ENCODE data around the gene GPS1.

GPS1 gene

DNA sequence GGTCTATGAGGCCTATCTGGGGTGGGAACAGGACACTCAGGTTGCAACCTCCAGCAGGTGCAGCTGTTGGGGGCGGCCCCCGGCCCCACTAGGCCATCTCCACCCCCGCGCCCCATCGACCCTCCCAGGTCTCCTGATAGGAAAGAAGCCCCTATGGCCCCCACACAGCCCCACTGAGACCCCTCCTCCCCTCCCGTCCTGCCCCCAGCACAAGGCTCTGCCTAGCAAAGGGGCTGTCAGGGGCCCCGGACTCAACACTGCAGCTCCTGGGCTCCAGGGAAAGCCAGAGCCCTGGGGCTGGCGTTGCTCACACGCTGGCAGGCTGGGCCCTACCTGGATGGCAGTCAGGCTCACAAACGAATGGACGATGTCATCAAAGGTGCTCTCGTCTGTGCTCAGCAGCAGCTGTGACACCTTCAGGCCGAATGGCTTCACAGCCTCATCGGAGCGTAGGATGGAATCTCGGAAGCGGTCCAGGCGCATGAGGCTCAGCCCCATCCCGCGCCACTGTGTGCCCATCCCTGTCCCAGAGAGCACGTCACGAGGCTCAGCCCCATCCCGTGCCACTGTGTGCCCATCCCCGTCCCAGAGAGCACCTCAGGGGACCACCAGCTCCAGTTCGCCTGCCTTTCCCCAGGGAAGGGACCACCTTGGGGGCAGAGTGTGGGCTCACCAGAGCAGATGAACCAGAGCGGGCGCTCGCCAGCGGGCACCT lies 39.0 kb downstream of the GPS1 start:
- DNase-seq (ENCODE audit: low read depth) = no peak

DNA sequence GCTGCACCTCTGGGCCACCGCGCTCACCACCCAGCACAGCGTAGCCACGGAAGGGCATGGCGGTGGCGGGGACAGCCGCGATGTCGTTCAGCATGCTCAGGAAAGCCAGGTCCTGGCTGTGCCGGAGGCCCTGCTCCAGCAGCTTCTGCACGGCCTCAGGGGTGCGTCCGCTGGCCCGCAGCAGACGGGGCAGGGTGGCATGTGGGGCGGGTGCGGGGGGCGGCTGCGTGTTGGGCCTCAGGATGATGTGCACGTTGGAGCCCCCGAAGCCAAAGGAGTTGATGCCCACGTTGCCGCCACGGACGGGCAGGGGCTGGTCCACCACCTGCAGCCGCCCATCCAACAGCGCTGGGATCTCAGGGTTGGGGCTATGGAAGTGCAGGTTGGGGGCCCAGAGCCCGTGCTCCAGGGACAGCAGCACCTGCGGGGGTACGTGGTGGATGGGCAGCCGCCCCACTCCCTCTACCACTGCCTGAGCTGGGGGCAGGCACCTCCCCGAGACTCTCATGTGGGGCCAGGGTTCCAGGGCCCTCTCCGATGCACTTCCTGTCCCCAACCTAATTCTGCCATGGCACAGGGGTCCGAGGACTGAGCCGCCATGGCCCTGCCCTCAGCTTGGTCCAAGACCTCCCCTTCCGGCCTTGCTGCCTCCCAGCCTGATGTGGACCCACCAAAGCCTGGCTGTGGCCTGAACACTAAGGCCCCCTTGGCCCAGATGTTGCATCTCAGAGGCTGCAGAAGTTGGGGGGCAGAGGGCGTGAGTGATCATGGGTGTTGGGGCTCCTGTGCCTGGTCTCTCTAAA lies 39.8 kb downstream of the GPS1 start:
- no peak for DNase-seq (ENCODE audit: low read depth)

DNA sequence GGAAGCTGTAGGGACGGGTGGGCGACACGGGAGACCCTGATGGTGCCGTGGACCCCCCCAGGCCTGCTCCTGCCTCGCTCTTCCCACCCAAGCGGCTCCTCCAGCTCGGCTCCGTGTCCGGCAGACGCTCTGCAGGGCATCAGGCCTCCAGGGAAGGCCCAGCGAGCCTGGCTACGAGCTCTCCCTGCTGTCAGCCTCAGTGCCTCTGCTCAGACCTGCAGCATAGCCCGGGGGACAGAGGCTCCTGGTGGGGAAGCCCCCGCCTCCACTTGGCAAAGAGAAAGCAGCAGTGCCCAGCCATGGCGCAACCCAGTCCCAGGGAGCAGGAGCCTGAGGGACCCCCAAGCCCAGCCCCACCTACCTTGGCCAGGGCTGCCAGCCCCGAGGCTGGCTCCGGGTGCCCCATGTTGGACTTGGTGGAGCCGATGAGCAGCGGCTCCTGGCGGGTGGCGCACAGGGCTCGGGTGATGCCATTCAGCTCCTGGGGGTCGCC lies 40.4 kb downstream of the GPS1 start:
- no peak for DNase-seq (ENCODE audit: low read depth)

DNA sequence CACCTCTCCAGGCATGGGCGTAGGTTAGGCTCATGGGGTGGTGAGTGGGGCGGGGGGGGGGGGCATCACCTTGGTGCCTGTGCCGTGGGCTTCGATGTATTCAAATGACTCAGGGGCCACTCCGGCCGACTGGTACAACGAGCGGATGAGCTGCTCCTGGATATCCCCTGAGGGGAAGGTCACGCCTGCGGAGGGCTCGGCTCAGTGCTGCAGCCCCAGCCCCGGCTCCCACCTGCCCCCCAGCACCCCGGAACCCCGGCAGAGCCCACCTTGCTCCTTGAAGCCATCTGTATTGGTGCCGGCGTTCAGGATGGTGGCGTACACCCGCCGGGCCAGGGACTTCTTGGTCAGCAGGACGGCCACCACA lies 40.9 kb downstream of the GPS1 start:
- DNase-seq (ENCODE audit: low read depth) = no peak

DNA sequence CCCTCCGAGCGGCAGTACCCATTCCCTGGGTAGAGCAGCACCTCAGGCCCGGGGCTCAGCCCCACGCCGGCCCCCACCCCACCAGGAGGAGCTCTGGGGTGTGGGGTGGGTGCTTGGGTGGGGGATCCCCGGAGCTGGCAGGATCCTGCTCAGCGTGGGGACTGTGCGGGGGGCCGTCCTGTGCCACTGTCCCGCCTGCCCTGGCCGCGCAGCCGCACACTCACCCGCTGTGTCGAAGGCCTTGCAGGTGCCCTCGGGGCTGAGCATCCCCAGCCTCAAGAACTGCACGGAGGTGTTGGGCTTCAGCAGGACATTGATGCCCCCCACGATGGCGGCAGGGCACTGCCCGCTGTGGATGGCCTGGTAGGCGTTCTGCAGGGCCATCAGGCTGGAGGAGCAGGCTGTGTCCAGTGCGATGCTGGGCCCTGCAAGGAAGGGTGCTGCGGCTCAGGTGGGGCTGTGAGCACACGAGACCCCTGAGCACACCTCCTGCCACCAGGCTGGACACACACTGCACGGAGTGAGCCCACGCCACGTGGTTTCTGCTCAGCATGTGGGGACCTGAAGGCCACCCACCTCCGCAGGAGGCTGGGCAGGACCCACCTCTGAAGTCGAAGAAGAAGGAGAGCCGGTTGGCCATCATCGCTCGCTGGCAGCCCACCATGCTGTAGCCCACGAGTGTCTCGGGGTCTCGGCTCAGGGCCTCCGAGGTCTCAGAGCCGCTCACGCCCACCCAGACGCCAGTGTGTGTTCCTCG lies 41.5 kb downstream of the GPS1 start:
- no peak for DNase-seq (ENCODE audit: low read depth)

DNA sequence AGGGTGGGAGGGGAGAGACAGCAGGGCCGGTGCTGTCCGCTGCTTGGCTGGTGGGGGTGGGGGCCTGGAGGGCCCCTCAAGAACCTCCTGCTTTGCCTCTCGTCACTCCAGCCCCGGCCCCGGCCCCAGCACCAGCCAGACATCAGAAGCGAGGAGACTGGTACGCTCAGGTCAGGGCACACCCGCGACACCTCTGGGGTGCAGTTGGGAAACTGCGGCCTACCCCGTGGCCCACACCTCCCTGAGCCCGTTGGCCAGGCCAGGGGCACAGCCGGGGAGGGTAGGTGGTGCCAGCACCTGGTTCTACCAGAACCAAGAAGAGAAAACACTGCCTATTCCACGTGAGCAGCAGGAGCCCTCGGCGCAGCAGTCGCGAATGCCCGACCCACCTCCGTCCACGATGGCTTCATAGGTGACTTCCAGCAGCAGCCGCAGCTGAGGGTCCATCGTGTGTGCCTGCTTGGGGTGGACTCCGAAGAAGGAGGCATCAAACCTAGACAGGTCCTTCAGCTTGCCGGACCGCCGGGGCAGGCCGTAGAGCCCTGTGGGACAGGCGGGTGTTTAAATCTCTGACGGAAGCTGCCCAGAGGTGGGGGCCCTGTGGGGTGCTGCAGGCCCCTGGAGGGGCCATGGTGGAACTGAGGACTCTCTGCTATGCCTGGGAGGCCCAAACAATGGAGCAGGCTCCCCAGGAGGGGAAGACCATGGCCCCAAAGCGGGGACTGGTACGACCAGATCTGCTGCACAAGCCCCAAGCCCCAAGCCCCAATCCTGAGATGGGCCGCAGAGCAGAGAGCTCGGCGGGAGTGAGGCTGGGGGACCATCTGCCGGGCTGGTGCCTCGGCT lies 43.5 kb downstream of the GPS1 start:
- no peak for DNase-seq (ENCODE audit: low read depth)

DNA sequence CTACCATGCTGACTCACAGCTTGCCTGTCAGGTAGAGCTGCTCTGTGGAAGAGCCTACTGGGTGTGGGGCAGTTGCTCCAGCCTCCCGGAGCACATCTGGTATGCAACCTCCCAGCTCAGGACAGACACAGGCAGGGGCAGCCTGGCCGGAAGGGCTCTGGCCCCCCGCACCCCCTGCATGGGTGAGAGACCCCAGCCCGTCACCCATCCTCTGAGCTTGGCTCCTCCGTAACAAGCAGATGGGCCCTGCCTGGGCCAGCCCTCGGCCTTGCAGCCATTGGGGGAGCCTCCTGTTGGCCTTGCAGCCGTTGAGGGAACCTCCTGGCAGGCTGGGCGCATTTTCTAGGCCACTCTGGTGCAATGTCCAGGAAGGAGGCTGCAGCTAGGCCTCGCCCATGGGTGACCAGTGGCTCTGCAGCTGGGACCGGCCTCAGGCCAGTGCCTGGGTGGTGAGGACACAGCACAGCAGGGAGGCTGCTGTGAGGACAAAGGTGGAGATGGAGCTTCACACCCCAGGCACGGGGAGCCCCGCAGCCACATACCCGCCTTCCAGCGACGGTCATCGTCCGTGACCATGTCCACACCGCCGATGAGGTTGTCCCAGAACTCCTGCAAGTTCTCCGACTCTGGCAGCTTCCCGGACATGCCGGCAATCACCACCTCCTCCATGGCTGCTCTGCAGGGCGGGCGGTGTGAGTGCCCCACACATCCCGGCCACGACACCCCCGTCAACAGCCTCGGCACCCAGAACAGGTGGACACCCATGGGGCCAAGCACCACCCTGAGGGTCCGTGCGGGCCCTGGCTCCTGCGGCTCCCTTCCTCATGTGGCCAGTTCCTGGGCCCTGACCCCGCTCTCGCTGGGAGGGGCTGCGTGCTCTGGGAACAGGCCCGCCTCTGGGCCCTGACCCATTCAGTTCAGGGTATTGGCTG lies 44.3 kb downstream of the GPS1 start:
- DNase-seq (ENCODE audit: low read depth) = no peak

DNA sequence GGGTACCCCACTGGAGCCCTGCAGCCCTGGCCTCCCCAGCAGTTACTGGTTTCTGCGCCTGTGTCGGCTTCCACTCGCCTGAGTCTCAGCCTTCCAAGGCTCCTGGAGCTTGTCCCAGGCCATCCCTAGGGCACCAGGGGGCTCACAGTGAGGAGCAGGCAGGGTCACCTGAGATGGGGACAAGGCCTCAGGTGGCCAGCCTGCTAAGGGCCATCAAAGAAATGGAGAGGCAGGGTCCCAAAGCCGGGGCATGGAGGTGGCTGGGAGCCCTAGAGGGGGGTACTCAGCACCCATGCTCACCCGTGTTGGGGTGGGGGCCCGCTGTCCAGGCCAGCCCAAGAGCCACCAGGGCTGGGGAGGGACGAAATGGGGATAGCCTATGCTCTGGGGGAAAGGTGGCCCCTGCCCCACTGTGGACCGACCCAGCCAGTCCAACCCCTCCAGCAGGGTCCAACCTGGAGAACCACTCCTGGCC lies 45.0 kb downstream of the GPS1 start:
- no peak for DNase-seq (ENCODE audit: low read depth)

DNA sequence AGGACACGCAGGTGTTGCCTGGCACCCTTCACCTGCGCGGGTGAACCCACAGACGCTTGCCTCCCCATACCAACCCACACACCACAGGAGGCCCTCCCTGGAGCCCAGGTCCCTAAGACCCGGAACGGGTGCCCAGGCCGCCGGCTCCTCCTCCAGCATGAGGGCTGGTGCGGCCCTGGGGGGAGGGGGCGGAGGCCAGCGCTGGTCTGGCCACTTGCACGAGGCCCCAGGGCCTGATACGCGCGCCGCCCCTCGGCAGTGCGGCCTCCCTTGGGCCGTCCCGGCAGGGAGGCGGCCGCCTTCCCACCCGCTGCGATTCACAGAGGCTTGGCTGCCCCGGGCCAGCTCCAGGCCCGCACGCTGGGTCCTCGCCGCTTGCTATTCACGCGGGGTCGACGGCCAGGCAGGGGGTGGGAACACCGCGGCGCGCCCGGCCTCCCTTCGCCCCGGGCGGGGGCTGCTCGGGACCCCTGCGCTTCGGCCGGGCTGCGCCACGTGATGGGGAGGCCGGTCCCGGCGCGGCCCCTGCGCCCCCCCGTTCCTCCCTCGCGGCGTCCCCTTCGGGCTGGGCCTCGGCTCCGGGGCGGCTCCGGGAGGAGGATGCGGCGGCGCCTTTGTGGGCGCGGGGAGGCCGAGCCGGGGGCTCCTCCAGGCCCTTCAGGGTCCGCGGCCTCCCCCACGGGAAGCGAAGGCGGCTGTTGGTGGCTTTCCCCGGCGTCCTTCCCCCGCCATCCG lies 45.7 kb downstream of the GPS1 start:
- DNase-seq (ENCODE audit: low read depth) = no peak

DNA sequence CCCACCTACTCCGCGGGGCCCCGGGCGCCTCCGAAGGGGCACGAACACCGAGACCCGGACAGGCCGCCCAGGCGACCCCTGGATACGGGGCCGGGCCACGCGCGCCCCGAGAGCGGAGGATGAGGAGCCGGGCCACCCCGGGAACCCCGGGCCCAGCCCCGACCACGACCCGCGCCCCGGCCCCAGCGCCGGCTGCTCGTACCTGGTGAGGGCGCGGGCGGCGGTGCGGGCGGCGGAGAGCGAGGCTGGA lies 46.1 kb downstream of the GPS1 start:
- no peak for DNase-seq (ENCODE audit: low read depth)

DNA sequence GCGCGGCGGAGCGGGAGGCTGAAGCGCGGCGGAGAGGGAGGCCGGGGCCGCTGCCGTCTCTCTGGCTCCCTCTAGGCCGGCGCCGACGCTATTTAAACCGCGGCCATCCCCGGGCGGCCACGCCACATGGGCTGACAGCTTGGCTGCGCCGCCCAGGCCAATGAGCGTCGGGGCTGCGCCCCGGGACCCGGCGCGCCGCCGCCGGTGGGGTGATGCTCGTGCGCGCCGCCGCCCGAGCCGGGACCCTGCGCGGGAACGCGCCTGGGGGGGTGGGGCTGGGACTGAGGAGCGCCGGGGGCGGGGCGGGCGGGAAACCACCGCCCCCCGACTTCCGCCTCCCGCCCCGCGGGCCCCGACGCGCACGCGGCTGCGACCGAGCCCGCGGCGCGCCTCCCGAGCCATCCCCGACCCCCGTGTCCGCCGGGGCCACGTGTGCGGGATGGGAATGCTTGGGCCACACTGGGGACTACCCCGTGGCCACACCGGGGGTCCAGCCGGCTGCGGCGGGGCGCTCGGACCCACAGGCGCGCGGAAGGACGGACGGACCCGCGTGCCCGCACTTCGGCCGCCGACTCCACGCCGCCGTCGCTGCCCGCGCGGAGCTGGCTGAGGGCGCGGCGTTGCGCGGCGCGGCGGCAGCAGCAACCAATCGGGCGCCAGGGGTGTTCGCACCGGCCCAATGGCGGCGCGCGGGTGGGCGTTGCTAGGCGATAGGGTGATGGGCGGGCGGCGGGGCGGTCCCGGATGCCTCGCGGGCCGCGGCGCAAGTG lies 46.7 kb downstream of the GPS1 start, which contains the start of gene FASN:
Gene FASN, minus strand, starts transcription at position 68 of the 770 bp plus-strand sequence. CDS start 1,791 bp downstream, outside the sequence.
- peak; percentile 91 for DNase-seq (ENCODE audit: low read depth)

DNA sequence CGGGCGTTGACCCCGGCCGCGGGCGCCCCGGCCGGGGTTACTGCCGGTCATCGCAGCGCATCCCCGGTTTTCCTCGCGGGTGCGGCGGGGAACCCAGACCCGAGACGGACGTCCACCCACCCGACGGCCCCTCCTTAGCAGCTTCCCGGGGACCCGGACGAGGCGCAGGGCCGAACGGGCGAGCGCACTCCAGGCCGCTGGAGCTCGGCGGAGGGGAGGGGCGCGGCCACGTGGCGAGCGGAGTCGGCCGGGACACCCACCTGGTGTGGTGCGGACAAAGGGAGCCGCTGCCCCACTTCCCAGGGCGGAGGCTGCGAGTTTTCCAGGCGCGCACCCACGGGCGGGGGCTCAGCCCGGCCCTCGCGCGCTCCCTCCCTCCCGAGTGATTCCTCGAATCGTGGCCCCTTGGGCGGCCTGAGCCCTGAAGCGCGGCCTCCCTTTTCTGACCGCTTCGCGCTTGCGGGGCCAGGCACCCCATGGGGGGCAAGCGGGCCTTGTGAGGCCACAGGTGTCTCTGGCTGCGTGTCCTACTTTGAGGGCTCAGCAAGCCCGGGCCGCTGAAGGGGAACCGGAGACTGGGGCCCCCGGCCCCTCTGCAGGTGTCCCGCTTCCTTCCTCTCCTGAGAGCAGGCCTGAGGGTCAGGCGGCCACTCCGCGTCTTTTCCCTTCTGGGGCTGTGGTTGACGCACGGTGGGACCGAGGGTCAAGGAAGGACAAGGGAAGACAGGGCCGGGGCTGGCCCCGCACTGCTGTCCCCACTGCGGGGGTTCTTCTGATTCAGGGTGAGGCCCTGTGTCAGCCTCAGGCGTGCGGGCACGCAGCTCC lies 47.5 kb downstream of the GPS1 start:
- no peak for DNase-seq (ENCODE audit: low read depth)

DNA sequence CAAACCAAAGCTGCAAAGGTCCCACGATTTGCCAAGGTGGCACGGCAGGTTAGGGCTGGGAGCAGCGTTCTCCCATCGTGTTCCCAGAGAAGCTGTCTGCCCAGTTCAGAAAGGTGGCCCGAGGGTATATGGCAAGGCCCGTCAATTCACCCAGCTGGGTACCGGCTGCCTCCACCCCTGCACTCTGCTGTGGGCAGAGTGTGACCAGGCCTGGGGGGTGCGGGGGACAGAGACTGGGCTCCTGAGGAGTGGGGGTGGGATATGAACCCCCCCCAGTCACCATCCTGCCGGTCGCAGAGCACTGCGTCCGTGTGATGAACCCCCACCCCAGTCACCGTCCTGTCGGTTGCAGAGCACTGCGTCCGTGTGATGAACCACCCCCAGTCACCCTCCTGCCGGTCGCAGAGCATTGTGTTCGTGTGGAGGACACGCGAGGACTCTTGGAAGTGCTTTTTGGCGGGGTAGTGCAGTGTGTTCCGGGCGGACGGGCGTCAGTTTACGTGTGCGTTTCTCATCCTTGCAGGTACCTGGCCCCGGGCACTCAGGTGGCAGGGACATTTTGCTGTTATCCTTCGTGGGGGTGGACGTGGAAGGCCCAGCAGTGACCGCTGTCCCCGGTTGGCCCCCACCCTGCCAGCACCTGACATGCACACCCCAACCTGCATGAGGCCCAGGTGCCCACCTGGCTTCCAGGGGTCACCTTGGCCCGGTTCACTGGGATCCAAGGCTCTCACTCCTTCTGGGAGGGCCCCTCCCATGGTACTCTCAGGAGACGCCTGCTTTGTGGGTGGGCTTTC lies 49.0 kb downstream of the GPS1 start:
- no peak for DNase-seq (ENCODE audit: low read depth)

DNA sequence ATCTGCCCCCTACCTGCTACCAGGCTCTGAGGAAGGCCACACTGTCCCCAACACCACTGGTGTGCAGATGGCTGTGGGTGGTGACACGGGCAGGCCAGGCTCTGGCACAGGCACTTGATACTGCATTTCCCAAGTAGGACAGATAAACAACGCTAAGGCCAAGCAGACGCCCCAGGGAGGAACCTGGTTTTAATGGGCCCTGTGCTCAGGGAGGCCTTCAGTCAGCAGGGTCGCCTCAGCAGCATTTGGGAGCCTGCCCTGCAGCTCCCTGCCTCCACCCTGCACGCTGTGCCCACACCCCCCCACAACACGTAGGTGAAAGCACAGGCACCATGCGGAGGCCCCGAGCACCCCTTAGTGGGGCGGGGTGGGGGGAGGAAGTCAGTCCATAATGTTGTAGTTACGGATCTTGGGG lies 49.6 kb downstream of the GPS1 start:
- DNase-seq (ENCODE audit: low read depth) = no peak

DNA sequence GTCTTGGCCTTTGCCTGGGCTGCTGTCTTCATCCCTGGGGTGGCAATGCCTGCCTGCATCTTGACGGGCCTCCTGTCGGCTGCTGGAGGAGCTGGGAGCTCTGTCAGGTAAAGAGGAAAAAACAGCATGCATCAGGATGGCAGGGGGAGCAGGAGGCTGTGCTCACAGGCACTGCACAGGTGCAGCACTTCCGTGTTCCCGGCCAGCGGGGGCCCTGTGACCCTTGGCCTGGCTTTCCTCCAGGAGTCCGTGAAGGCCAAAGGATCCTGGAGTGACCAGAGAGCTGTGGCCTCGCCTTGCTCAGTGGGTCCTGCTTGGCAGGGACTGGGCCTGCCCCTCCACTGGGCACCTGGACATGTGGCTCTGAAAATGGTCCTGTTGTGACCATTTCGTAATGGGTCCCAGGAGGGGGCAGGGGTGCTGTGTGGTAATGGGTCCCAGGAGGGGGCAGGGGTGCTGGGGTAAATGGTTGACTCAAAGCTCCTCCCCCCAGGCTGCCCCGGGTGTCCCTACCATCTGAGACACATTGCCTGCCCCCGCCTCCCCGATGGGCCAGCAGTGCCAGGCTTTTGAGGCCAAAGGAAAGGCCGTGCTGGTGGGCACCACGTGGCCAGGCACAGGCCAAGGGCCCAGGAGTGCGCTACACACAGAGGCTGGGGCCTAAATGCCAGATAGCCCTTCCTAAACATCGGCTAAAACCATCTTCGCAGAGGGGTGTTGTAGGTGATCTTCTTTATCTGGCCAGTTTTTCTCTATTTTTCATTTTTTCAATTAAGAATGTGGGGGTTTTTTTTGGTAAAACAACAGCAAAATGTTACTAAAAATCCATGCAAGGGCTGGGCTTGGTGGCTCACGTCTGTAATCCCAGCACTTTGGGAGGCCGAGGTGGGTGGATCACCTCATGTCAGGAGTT lies 50.3 kb downstream of the GPS1 start:
- no peak for DNase-seq (ENCODE audit: low read depth)
